Neuronal stem cell (in vitro differentiated cells): Measurements from ENCODE around the gene ABCC1.

Source experiments
- DNase-seq: peaks from one replicate; pipeline ENCODE4 v3.0.0-alpha.2; 2013; ENCODE audit warnings: low spot score
- H2AFZ ChIP-seq: one replicate; pipeline ENCODE4 v1.6.1; 2013; ENCODE audit warnings: mild to moderate bottlenecking, low read length, inconsistent platforms
- H2AK5ac ChIP-seq: 2 replicates; pipeline ENCODE4 v1.6.1; 2013; ENCODE audit warnings: low read depth, mild to moderate bottlenecking, inconsistent platforms, low read length, moderate library complexity, mixed read lengths
- H2BK120ac ChIP-seq: 2 replicates; pipeline ENCODE4 v1.6.1; 2013; ENCODE audit warnings: low read depth, mild to moderate bottlenecking, inconsistent platforms, low read length, moderate library complexity, mixed read lengths
- H2BK12ac ChIP-seq: one replicate; pipeline ENCODE4 v1.6.1; 2013; ENCODE audit warnings: low read length, inconsistent platforms
- H2BK15ac ChIP-seq: 2 replicates; pipeline ENCODE4 v1.6.1; 2013; ENCODE audit warnings: mild to moderate bottlenecking, low read length, inconsistent platforms, mixed read lengths
- H2BK5ac ChIP-seq: one replicate; pipeline ENCODE4 v1.6.1; 2013; ENCODE audit warnings: inconsistent platforms, mild to moderate bottlenecking, low read length, moderate library complexity
- H3K14ac ChIP-seq: one replicate; pipeline ENCODE4 v1.6.1; 2013; ENCODE audit warnings: low read length, inconsistent platforms
- H3K18ac ChIP-seq: 2 replicates; pipeline ENCODE4 v1.6.1; 2013; ENCODE audit warnings: low read length, inconsistent platforms
- H3K23ac ChIP-seq: 2 replicates; pipeline ENCODE4 v1.6.1; 2013; ENCODE audit warnings: low read depth, mild to moderate bottlenecking, mixed read lengths, low read length, inconsistent platforms; ENCODE audit not compliant: poor library complexity
- H3K27ac ChIP-seq: replicated peaks from 3 replicates; pipeline ENCODE4 v1.5.1; 2013; ENCODE audit warnings: low read length, inconsistent platforms
- H3K27me3 ChIP-seq, 3 experiments: 2 replicates each; pipeline ENCODE4 v1.6.1; 2013; ENCODE audit warnings: low read length in 3 of 3, mild to moderate bottlenecking in 2 of 3, inconsistent platforms in 1 of 3, low read depth in 1 of 3, mixed read lengths in 1 of 3, moderate library complexity in 1 of 3; ENCODE audit not compliant: control insufficient read depth in 3 of 3, insufficient read depth in 3 of 3
- H3K36me3 ChIP-seq, 2 donors: replicated peaks in 1 of 2; 2 replicates each; pipeline ENCODE4 v1.6.1; 2013; ENCODE audit warnings: low read length in 2 of 2; ENCODE audit not compliant: control insufficient read depth in 2 of 2, insufficient read depth in 2 of 2
- H3K4ac ChIP-seq: 2 replicates; pipeline ENCODE4 v1.6.1; 2013; ENCODE audit warnings: inconsistent platforms, mild to moderate bottlenecking, low read length, moderate library complexity
- H3K4me1 ChIP-seq, 2 donors: 1 replicate in 1 of 2; 2 replicates in 1 of 2; pipeline ENCODE4 v1.6.1; 2013; ENCODE audit warnings: low read length in 2 of 2, low read depth in 1 of 2; ENCODE audit not compliant: control insufficient read depth in 2 of 2, insufficient read depth in 1 of 2
- H3K4me2 ChIP-seq: one replicate; pipeline ENCODE4 v1.6.1; 2013; ENCODE audit warnings: mild to moderate bottlenecking, low read length, inconsistent platforms; ENCODE audit not compliant: insufficient read depth, poor library complexity, severe bottlenecking
- H3K4me3 ChIP-seq, 2 donors: 2 replicates each; pipeline ENCODE4 v1.5.1; 2013; ENCODE audit warnings: low read length in 2 of 2, mild to moderate bottlenecking in 2 of 2, inconsistent platforms in 1 of 2, moderate library complexity in 1 of 2
- H3K79me1 ChIP-seq: one replicate; pipeline ENCODE4 v1.6.1; 2013; ENCODE audit warnings: low read depth, mild to moderate bottlenecking, inconsistent platforms, low read length, moderate library complexity
- H3K9ac ChIP-seq: one replicate; pipeline ENCODE4 v1.6.1; 2013; ENCODE audit warnings: mild to moderate bottlenecking, low read depth, low read length, inconsistent platforms; ENCODE audit not compliant: poor library complexity
- H3K9me3 ChIP-seq, 2 donors: replicated peaks in 1 of 2; 2 replicates each; pipeline versions ENCODE3 to v1.6.1; 2013; ENCODE audit warnings: low read length in 2 of 2, mild to moderate bottlenecking in 2 of 2, inconsistent platforms in 1 of 2, low read depth in 1 of 2, mixed read lengths in 1 of 2, moderate library complexity in 1 of 2; ENCODE audit not compliant: control insufficient read depth in 2 of 2, insufficient read depth in 1 of 2
- H4K8ac ChIP-seq: one replicate; pipeline ENCODE4 v1.6.1; 2013; ENCODE audit warnings: low read depth, mild to moderate bottlenecking, inconsistent platforms, low read length, moderate library complexity
- H4K91ac ChIP-seq: one replicate; pipeline ENCODE4 v1.6.1; 2013; ENCODE audit warnings: low read length, low read depth, mild to moderate bottlenecking, inconsistent platforms; ENCODE audit not compliant: poor library complexity
- WGBS, 2 donors: extraction: QIAGEN DNeasy Blood & Tissue Kit; methylation state at CpG; one replicate each; pipeline ENCODE4 v1.1.7; 2013; ENCODE audit warnings: missing lambda C conversion rate in 2 of 2, mixed read lengths in 1 of 2; ENCODE audit not compliant: insufficient read length in 2 of 2, insufficient replicate concordance in 1 of 2; ENCODE audit errors: extremely low coverage in 2 of 2; 5-methylcytosine and 5-hydroxymethylcytosine counted together

Gene ABCC1

DNA sequence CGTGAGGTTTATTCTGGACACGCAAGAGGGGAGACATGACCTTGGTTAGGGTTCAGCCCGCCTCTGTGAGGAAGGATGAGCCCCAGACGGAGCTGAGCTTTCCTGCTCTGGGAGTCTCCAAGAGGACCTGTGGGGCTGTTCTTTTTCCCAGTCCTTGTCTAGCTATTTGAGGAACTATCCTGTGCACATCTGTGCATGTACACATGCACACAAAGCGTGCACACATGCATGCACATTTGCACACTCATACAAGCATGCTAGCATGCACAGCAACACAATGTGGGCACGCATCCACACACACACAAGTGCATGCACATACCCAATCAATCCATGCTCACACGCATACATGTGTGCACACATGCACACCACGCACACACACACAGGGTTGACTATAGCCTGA, 233.5 kb downstream of the ABCC1 start:
- no peak overlapping the region for H3K23ac ChIP-seq
- no peak overlapping the region for H3K27ac ChIP-seq

DNA sequence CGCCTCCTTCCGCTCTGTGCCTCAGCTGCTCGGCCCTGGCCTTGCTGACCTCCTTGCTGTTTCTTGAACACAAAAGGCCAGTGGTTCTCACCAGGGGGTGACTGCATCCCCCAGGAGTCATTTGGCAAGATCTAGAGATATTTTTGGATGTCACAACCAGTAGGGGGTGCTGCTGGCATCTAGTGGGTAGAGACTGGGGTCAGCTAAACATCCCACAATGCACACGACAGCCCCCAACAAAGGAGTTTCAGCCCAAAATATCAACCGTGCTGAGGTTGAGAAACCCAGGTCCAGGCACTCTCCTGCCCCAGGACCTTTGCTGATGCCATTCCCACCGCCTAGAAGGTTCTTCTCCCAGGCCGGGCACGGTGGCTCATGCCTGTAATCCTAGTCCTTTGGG, 234.1 kb downstream of the ABCC1 start:
- peaks cover 0 to 2% of the 10 kb centered on the region in 2 donors for H3K9me3 ChIP-seq
- no peak overlapping the region for H3K18ac ChIP-seq
- H2BK15ac ChIP-seq, result no peak overlapping the region
- H3K23ac ChIP-seq, result no peak overlapping the region
- no CpG with 5 or more reads among the region's 8 CpGs for WGBS, 2 donors
- no peak overlapping the region for H2BK120ac ChIP-seq
- no peak for DNase-seq
- H3K27me3 ChIP-seq, result no peaks in the 10 kb centered on the region
- no peak overlapping the region for H2BK12ac ChIP-seq
- H3K79me1 ChIP-seq, result no peaks in the 10 kb centered on the region
- H2BK5ac ChIP-seq, result no peak overlapping the region
- H3K4me2 ChIP-seq, result no peak overlapping the region
- no peak overlapping the region for H4K8ac ChIP-seq
- H3K27ac ChIP-seq, result no peak overlapping the region
- H2AK5ac ChIP-seq, result no peak overlapping the region
- no peak overlapping the region for H3K4ac ChIP-seq
- H3K4me1 ChIP-seq, result peaks cover 3 to 5% of the 10 kb centered on the region in 2 donors
- no peaks in the 10 kb centered on the region for H3K36me3 ChIP-seq
- no peak overlapping the region for H2AFZ ChIP-seq
- no peak overlapping the region for H4K91ac ChIP-seq
- H3K14ac ChIP-seq, result no peak overlapping the region
- no peak overlapping the region for H3K4me3 ChIP-seq
- no peak overlapping the region for H3K9ac ChIP-seq

More for the DNA sequence above, 233.5 kb downstream of the ABCC1 start:
- H3K4me3 ChIP-seq, result peak overlapping the region in 1 of 2 donors; percentile 33
- H2BK5ac ChIP-seq, result no peak overlapping the region
- H4K8ac ChIP-seq, result no peak overlapping the region
- peaks cover 0 to 2% of the 10 kb centered on the region in 2 donors for H3K9me3 ChIP-seq
- no peak overlapping the region for H2BK120ac ChIP-seq
- no peak overlapping the region for H3K4me2 ChIP-seq
- no peak overlapping the region for H4K91ac ChIP-seq
- no peak overlapping the region for H3K18ac ChIP-seq
- no peak overlapping the region for H2AK5ac ChIP-seq
- no peaks in the 10 kb centered on the region for H3K36me3 ChIP-seq
- no peak overlapping the region for H2BK12ac ChIP-seq
- H3K9ac ChIP-seq, result peak overlapping the region; percentile 32
- H3K4ac ChIP-seq, result no peak overlapping the region
- H2BK15ac ChIP-seq, result no peak overlapping the region
- H3K79me1 ChIP-seq, result no peaks in the 10 kb centered on the region
- H3K27me3 ChIP-seq, result no peaks in the 10 kb centered on the region
- no peak for DNase-seq
- WGBS, 2 donors, result no CpG with 5 or more reads among the region's 8 CpGs
- H2AFZ ChIP-seq, result no peak overlapping the region
- H3K14ac ChIP-seq, result peak overlapping the region; percentile 76
- H3K4me1 ChIP-seq, result peaks cover 3 to 5% of the 10 kb centered on the region in 2 donors

DNA sequence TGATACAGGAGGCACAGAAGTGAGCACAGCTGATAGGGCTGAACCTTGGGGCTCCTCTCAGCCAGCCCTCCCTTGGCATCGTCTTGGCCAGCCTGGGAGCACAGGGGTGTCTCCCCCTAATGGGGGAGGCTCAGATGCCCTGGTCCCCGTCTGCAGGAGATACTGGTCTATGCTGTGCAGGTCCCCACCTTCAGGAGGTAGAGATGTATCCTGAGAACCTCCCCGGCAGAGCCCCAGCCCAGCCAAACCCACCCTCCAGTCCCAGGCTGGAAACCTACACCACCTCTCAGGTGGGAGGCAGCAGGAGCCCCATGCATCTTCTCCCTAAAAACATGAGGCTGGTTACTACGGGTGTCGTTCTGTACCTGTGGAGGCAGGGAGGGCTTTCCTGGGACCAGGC, 235.2 kb downstream of the ABCC1 start:
- Histone ChIP-seq H3K14ac (no peak overlapping the region), H3K36me3 (no peaks in the 10 kb centered on the region), H2AFZ (no peak overlapping the region), H3K4me1 (peaks cover 3 to 5% of the 10 kb centered on the region in 2 donors), H2BK5ac (no peak overlapping the region), H2BK120ac (no peak overlapping the region), H2BK12ac (no peak overlapping the region), H2AK5ac (no peak overlapping the region), H3K27me3 (no peaks in the 10 kb centered on the region), H3K9me3 (peaks cover 0 to 2% of the 10 kb centered on the region in 2 donors), H3K9ac (no peak overlapping the region), H3K23ac (peak overlapping the region; percentile 39), H2BK15ac (no peak overlapping the region), H4K91ac (no peak overlapping the region), H3K4ac (no peak overlapping the region), H3K18ac (no peak overlapping the region), H3K4me3 (no peak overlapping the region), H3K4me2 (no peak overlapping the region), H3K79me1 (no peaks in the 10 kb centered on the region), H3K27ac (no peak overlapping the region), H4K8ac (no peak overlapping the region)
- DNase-seq, result no peak
- no CpG with 5 or more reads among the region's 5 CpGs for WGBS, 2 donors

DNA sequence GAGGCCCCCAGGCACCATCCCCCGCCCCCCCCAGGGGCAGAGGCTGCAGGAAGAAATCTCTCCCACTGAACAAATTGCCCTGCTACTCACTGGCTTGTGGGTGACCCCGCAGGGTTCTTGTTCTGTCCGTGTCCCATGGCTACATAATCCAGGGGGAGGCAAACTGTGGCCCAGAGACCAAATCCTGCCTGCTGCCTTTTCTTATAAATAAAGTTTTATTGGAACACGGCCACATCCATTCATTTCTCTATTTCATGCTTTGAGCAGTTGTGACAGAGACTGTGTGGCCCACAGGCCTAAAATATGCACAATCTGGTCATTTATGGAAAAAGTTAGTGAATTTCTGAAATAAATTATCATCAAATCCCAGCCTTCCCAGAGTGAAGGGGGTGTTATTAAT, 235.7 kb downstream of the ABCC1 start:
- H3K9ac ChIP-seq, result no peak overlapping the region
- no CpG with 5 or more reads among the region's 4 CpGs for WGBS, 2 donors
- no peaks in the 10 kb centered on the region for H3K36me3 ChIP-seq
- H3K4me1 ChIP-seq, result peaks cover 3 to 5% of the 10 kb centered on the region in 2 donors
- no peaks in the 10 kb centered on the region for H3K27me3 ChIP-seq
- no peak overlapping the region for H4K91ac ChIP-seq
- H3K23ac ChIP-seq, result no peak overlapping the region
- H2AK5ac ChIP-seq, result no peak overlapping the region
- peaks cover 0 to 2% of the 10 kb centered on the region in 2 donors for H3K9me3 ChIP-seq
- no peak for DNase-seq
- H3K4me3 ChIP-seq, result no peak overlapping the region
- H2BK12ac ChIP-seq, result no peak overlapping the region
- no peak overlapping the region for H3K4me2 ChIP-seq
- no peak overlapping the region for H4K8ac ChIP-seq
- H2BK15ac ChIP-seq, result no peak overlapping the region
- no peak overlapping the region for H3K4ac ChIP-seq
- H3K14ac ChIP-seq, result no peak overlapping the region
- H3K18ac ChIP-seq, result no peak overlapping the region
- H3K79me1 ChIP-seq, result no peaks in the 10 kb centered on the region
- no peak overlapping the region for H3K27ac ChIP-seq
- H2AFZ ChIP-seq, result no peak overlapping the region
- no peak overlapping the region for H2BK120ac ChIP-seq
- no peak overlapping the region for H2BK5ac ChIP-seq
